ENCODE results near the gene FAM107A.

The FAM107A gene, protein sequence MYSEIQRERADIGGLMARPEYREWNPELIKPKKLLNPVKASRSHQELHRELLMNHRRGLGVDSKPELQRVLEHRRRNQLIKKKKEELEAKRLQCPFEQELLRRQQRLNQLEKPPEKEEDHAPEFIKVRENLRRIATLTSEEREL

DNA sequence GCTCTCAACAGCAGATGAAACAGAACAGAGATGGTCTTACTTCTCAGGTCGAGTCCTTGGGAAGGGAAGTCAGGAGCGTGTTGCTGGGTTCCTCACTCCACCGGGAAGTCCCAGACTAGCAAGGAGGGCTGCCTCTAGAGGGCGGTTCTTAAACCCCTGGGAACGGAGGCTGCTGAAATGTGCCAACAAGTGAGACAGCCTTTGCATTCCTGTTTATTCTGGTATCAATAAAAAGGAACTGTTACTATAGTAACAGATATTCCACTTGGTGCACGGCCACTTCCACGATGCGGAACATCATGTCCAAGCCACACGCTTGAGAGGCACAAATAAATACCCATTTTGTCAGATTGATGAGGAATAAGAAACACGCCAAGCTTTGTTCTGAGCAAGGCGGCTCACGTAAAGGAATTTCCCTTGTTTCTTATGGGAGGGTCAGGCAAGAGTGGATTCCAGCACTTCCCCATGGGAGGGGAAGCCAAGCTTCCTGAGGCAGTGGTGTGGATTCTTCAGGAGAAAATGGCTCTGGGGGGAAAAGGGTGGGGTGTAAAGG lies at the start of gene FAM107A:
TSS of gene FAM107A (minus strand) at position 123 of the 553 bp plus-strand sequence. CDS start 7,531 bp downstream, outside the sequence.
- no peak for DNase-seq

DNA sequence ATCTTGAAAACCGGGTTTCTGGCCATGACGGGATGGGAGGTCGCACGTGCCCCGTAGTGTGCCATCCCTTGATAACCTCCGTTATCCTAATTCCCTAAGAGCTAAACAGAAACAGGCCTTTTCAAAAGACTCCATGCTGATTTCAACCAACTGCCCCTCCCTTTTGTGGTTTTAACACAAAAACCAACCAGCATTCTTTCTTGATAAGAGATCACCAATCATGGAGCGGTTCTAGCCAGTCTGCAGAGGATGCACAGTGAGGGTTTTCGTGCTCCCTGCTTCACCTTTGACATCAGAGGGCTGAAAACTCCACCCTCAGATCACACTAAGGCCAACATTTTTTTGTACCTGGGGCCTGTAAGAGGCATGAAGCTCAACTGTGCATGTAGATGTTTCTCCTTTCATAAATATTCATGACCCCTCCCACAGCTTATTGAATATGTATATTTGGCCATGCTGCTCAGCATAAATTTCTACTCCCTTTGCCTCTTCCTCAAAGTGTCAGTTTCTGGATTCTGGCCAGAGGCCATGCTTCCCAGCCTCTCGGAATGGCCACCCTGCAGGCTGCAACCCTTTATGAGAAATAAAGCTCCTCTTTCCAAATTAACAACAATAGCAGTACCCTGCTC lies 48.1 kb upstream of the FAM107A start:
- DNase-seq, result no peak

DNA sequence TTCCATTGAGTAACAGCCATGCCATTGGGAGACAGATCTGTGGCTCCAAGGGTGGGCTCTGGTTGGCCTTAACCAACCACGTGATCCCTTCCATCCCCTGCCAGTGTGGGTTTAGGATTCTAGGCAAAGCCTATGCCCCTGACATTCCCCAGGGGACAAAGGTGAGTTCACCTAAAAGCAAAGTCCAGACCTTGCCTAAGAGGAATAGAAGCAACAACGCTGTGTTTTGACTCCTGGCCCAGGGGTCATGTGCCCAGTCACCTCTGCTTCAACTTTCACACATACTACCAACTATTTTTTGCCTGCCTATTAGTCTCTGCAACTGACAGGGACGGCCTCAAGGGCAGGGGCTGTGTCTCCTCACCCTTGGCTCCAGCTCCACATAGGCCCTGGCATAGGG lies 47.4 kb upstream of the FAM107A start:
- DNase-seq, result no peak

DNA sequence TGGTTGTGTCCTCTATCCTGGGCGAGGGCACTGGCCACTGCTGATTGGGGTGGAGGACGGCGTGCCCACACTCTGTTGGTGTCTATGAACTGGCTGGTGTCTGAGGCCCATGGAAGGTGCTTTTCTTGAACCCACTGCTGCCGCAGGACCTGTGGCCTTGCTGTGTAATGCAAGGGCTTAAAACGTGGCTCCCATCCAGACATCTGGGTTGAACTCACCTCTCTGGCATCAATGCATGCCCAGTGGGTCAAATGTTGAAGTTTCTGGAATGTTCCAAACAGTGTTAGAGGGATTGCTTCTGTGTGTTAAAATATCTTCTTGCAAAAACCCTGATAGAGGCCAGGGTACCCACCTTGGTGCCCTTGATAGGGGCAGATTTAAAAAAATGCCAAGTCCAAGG lies 46.8 kb upstream of the FAM107A start:
- DNase-seq, result no peak

DNA sequence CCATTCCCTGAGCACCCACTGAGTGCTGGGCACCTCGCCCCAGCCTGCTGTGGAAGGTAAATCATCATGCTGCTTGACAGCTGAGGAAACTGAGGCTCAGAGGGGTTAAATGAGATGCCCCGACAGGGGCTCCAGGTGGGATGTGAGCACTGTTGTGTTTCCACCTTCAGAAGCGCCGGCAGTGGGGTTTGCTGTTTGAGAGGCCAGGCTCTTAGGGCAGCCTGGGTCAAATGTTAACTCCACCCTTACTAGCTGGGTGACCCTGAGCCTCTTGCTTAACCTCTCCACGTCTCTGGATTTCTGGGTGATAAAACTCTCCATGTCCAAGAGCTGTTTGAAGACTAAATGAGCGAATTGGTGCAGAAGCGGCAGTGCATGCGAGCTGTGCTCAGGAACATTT lies 46.3 kb upstream of the FAM107A start:
- no peak for DNase-seq

DNA sequence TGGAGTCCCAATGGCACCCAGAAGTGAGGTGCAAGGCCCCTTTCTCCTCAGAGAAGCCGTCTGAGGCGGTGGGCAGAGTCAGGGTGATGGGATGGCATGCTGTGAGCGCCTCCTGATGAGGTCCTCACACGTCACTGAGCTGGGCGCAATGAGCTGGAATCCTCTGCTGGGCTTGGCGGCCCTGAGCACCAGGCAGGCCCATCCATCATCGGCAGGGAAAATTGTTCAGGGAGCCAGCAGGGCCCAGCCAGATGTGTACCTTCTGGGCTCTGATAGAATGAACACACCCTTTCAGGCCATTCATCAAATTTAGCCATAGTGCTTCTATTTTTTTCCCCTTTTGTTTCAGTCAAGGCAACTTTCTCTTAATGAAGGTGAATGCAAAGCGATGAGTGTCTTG lies 45.7 kb upstream of the FAM107A start:
- no peak for DNase-seq

DNA sequence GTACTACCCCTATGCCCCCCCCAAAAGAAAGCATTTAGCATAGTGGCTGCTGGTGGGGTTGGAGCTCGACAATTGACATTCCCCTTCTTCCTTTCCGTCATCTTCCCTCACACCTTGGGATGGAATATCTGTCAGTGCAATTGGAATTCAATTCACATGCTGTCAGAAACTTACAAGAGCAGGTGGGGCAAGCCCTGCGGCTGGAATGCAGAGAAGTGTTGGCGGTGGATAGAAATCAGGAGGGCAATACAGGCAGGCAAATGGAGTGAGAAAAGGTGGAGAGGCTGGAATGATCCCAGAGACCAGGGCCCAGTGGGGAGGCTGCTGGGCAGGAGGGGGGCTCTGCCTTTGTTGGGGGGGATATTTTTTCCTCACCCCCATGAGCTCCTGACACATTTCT lies 45.2 kb upstream of the FAM107A start:
- DNase-seq, result no peak

DNA sequence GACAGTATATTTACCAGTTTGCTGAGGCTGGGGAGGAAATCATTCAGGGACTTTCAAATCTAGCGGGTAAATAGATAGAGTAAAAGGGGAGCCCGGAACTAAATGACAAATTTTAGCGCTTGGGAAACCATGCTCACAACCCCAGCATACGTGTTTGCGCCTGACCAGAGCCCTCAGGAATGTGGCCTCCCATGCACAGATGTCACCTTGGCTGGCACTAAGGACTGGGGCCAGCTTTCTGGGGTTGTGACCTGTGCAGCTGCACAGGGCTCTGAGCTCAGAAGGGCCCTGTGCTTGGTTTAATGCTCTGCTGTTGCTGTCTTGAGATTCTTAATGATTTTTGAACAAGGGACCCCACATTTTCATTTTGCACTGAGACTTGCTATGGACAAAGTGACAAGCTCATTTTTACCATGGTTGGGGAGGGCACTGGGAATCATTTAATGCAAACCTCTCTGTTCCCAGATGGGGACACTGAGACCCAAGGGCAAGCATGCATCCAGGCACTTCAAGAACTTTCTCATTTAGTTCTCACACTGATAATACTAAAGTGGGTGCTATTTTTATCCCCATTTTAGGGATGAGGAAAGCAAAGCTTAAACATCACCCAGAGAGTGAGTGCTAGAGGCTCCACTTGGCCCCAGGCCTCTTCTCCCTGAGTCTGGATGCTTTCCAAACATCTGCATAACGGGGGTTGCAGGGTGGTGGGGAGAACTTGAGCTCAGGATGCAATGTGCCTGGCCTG lies 44.1 kb upstream of the FAM107A start:
- no peak for DNase-seq

DNA sequence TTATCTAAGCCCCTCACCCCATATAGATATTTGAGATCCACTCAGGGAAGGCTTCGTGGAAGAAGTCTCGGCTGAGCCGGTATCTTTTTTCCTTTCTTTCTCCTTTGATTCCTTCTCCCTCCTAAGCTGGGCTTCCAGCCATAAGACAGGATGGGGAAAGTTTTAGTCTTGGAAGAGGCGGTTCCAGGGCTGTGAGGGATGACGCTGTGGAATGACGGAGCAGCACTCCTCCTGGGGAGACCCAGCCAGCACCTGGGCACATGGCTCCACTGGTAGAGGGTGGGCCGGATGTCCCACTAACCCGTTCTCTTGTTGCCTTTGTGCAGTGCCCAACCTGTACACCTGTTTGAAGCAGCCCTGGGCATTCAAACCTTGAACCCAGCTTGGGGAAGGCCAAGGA lies 43.2 kb upstream of the FAM107A start:
- no peak for DNase-seq

DNA sequence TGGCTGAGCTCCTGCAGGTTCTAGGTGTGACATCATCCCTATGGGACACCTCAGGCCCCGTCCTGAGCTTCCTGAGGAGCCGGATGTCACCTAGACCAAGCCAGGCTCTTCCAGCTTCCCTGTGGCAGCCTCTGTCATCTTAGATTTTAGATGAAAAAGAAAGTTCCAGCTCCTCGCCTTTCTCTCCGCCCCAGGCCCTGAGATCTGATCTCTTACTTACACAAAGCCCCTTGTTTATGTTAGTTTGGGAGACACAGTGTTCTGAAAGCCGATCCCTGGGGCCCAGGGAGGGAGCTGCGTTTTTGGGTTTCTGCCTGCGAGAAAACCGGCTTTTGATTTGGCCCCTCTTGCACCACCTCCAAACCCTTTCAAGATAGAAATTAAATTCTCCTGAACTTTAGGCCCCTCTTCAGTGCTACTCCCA lies 40.2 kb upstream of the FAM107A start:
- DNase-seq, result no peak

DNA sequence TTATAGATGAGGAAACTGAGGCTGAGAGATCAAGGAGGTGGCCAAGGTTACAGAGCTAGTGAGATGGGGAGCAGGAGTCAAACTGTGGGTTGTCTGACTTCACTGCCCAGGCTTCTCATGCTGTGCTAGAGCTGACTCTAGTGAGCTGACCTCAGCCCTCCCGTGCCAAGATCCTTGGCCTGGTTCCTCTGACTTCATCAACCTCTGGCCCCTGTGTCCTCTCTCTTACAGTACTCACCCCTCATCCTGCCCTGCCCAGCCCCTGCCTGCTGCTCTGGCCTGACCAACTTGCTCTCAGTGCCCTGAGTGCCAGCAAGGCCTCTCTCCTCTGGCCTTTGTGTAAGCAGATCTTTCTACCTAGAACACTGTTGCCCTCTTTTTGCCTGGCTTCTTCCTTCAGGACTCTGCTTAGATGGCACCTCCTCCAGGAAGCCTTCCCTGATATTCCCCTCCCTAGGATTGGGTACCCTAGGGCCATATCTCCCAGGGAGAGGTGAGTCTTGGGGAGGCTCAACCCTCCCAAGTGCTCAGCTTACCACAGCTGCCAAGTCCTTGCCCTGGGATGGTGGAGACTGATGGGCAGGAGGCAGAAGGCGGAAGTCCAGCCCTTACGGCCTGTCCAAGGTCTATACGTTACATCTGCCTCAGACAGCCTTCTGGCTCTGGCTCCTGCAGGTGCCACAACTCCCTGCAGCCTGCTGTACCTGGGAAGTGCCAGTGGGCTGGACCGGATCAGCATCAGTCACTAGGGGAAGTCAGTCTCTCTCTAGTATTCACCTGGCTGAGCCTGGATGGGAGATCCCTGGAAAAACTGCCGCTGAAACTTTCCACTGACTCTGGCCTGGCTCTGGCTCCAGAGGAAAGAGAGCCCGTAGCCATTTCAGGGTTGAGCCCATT lies 36.3 kb upstream of the FAM107A start:
- DNase-seq, result no peak

DNA sequence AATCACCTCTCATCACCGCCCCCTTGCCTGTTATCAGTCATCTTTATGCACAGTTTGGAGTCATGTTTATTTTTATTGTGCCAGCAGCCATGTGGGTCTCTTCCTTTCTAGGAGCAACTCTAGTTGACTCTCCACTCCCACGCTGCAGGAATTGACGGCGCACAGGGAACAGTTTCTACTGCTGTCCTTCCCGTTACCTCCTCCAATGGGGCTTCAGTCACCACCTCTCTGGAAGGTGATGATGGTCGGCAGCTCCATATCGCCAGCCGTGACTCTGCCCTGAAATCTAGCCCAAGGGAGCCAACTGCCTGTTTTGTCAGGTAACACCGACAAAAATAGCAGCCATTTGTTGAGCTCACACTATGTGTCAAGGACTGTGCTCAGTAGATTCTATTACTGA lies 35.6 kb upstream of the FAM107A start:
- no peak for DNase-seq

DNA sequence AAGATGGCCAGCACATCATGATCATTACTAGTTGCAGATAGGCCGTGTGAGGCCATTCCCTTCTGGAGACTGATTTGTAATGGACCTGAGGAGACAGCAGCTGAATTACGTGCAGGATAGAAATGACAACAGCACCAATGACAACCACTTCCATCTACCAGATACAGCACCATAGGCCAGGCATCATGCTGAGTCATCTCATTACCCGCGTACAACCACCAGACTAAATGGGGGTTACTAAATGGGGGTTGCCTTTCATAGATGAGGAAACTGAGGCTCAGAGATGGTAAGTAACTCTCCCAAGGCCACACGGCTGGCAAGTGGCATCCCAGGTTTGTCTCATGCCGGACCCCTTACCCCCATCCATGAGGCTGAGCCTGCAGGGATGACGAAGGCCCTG lies 32.8 kb upstream of the FAM107A start:
- DNase-seq, result no peak

DNA sequence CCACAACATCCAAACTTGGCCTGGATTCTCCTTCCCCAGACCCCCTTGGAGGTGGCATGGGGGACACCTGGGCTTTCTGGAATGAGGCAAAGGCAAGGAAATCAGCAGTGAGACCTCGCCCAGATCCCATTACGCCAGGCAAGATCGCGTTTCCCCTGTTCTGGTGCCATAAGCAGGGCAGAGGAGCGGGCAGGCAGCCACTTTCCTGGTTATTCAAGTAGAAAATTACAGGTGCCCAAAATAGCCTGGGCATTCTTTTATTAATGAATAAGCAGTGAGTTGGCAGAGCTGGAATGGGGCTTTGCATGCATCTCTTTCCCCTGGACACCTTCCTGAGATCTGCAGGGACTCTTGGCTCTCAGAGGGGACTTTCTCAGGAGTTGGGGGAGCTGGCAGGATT lies 31.5 kb upstream of the FAM107A start:
- no peak for DNase-seq

DNA sequence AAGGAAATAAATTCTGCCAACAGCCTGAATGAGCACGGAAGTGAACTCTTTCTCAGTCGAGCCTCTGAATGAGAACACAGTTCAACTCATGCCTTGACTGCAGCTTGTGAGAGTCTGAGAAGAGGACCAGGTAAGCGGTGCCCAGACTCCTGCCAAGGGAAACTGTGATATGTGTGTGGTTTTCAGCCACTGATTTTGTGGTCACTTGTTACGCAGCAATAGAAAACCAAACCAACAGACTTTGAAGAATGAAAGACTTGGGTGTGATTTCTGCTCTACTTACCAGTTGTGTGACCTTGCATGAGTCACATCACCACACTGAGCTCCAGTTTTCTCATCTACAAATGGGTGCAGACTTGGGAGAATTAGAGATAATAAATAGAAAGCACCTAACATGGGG lies 30.6 kb upstream of the FAM107A start:
- no peak for DNase-seq

DNA sequence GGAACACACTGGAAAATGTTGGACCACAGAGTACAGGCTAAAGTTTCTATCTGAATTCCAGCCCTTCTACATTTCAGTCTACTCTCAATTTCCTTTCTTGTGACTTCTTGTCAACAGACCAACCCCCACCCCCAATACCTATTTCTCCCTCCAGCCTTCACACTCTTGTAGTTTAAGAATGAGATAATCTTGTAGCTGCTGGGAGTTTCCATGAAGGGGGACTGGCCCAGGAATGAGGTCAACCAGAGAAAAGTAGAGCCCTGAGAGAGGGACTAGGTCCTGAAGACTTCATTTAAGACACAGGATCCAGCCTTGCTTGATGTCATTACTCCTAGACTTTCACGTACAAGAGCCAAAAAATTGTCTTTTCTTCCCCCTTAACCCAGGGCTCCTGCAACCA lies 29.5 kb upstream of the FAM107A start:
- DNase-seq, result no peak

DNA sequence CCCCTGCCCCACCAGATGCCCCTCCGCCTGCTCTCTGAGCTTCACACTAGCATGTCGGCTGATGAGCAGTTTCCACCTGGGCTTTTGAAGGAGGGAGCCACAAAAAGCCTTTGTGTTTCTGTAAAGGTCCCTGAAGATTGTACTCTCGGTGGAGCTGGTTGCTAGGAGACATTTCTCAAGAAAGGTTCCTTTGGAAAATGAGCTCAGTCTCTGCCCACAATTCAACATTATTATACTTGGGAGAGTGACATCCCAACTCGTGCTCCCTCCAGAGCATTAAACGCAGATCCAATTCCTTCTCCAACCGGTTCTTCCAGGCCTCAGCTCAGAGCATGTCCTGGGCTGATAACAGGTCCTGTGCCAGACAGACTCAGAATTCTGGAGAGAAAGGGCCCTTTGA lies 26.8 kb upstream of the FAM107A start:
- DNase-seq, result no peak

DNA sequence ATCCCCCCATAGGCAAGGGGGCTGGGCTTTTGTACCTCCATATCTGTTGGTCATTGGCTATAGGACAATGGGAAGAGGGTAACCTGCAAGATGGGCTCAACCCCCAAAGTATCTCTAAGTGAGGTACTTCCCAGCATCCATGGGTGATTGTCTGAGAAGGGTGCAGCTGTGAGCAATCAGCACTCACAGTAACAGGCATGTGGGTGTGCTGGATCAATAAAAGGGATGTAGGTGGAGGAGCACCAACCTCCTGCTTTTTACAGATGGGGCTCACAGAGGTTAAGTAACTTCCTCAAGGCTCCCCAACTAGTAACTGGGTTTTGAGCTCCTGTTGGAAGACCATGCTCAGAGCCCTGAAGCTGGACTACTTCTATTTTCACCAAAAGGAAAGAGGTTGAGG lies 26.4 kb upstream of the FAM107A start:
- no peak for DNase-seq

DNA sequence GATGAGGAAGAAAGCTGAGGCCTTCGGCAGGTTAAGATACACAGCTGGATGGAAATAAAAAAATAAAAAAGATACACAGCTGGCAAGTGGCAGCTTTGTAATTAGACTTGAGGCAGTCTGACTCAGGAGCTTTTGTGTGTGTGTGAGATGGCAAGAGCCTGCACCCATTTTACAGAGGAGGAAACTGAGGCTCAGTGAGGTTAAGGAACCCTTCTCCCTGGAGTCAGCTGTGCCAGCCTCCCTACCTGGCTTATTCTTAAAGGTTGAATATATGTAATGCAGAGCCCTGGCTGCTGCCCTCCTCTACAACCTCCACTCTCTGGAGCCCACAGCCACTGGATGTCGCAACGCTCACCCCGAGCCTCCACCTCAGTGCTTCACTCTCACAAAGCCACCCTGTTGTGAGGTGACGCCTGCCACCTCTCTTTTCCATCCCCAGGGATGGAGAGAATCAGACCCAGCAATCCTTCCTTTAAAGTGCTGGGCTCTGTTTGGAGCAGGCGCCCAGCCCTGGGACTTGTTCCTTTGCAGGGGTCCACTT lies 20.6 kb upstream of the FAM107A start:
- DNase-seq, result no peak

DNA sequence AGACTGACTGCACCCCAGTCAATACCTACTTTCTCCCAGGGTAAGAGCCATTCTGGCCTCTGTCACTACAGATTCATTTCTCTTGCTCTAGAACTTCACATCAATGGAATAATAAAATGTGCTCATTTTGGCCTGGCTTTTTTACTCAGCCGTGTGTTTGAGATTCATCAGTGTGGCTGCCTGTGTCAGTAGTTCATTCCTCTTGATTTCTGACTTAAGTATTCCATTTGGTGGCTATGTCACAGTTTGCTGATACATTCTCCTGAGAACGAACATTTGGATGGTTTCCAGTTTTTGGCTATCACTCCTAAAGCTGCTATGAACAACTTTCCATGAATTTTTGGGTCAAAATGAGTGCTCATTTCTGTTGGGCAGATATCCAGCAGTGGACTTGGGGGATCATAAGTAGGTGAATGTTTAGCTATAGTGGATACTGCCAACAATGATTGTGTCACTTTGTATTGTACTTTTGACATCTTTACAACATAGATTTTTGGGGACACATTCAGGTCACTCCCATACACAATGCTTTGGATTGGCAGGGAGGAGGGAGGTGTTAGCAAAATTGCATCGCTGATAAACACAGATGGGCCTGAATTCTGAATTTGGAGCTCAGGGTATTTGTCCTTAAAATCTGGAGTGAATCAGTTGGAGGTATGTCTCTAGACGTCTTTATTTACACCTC lies 19.8 kb upstream of the FAM107A start:
- no peak for DNase-seq

DNA sequence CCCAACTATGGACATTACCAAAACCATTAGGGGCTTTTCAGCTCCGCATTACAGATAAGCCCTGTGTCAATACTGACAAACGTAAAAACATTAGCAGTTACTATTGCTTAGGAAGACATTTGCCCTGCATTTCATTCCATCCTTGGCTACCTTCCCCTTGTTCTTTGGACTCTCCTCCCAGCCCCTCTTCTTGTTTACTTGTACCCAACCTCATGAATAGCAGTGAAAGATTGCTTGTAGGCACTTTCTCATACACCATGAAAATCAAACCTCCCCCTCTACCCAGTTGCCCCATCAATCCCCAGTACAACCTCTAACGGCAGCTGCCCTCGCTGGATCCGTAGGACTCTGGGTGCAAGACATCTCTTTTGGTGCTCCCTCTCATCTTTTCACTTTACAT lies 16.9 kb upstream of the FAM107A start:
- DNase-seq, result no peak

Data from NCI-H146 (cell line).